D341Med (cell line): ENCODE data around the gene AHDC1.

Experiments
- DNase-seq: peaks from one replicate; pipeline ENCODE4 v3.0.0; 2012; ENCODE audit warnings: low spot score

The AHDC1 gene

DNA sequence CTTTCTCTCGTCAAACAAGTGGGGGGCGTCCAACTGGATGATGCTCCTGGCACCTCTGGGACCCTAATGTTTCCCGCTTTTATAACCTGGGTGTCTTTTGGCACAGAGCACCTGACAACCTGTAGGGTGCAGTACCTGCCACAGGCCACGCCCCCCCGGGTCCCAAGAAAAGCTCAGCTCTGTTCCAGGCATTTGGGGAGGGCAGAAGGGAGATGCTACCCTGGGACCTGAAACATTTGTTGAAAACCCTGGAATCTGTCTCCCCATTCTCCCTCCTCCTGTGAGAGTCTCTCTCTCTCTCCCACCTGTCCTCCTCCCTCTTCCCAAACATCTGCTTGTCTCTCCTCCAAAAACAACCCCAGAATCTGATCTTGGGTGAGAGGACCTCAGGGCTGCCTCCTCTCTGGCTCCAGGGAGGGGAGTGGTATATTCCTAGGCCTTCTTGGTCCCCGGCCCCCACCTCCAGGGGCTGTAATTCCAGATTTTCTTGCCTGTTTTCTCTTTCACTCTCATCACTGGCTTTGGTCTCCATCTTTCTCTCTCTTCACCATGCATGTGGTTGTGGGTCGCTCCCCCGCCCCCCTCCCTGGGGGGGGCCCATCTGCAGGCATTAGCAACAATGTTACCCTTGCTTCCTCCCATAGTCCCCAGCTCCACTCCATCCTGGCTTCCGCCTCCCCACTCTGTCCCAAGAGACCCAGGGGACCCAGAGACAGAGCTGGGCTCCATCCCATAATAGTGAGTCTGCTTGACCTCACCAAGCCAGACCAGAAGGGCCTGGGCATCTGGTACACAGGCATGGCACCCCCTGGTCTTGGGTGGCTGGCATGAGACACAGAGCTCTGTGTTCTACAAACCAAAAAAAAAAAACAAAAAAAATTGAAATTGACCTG is 4.1 kb downstream of the AHDC1 start:
- no peak for DNase-seq

DNA sequence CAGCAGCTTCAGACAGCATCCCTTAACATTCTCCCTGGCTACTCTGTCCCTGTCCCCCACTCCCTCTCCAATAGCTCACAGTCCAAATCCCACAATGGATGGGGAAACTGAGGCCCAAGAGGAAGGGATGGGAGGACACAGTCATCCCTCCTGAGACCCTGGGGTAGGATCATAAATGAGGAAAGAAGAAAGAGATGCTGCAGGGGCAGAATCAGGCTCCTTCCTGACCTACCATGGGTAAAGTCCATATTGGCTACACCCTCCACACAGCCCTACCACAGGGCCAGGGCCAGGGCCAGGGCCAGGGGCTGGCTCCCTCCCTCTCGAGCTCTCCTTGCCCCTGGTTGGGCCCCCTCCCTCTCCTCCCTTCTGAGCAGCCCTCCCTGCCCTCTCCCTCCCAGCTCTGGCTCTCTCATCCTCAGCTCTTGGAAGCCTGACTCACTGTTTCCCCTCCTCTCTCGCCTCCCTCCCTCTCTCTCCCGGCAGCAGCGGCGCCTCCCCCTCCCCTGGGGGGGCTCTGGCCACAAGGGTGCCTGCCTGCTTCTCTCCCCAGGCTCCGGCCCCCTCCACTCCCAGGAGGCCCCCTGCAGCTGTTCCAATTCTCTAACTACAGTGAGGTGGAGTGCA is 4.9 kb downstream of the AHDC1 start:
- peak; percentile 66 for DNase-seq

DNA sequence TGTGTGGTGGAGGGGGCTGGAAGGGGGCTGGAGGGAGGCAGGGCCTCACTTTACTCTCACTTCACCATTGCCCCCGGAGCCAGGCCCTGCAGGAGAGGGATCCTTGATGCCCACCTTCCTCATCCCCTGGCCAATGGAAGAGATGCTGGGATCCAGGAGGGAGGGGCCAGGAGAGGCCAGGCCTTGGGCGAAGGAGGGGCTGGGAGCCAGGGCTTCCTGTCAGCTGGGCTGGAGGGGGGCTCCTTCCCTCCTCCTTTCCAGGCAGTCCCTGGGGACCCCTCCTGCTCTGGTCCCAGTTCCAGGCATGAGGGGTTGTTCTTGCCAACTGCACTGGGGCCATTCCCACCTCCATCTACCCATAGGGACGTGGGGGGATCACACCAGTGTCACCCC is 5.7 kb downstream of the AHDC1 start:
- peak; percentile 80 for DNase-seq

DNA sequence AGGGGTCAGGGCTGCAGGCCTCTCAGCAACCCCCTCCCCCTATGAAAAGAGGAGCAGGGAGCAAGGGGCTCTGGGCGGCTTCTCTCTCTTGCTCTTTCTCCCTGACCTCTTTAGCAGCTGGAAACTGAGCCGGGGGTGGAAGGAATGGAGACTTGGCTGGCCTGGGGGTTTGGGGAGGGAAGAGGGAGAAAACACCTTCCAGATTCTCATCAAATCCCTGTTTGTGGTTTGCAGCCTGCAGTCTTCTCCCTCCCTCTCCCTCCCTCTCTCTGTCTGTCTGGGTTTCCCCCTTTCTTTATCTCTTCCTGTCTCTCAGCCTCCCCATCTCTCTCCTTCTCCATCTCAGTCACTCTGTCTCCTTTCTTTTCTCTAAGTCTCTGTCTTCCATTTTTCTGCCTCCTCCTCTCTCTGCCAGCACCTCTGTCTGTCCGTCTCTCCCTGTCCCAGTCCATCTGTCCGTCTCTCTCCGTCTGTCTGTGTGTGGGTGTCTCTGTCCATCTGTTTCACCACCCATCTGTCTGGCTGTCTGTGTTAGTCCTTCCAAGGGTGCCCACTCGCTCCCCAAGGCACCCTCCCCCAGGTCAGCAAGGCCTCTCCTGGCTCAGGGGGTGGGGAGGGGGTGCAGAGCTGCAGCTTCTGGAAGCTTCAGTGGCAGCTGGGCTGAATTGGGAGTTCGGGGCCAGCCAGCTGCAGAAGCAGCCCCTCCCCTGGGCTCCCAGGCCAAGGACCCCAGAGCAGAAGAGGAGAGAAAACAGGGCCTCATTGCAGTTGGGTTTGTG is 6.2 kb downstream of the AHDC1 start:
- DNase-seq: no peak

DNA sequence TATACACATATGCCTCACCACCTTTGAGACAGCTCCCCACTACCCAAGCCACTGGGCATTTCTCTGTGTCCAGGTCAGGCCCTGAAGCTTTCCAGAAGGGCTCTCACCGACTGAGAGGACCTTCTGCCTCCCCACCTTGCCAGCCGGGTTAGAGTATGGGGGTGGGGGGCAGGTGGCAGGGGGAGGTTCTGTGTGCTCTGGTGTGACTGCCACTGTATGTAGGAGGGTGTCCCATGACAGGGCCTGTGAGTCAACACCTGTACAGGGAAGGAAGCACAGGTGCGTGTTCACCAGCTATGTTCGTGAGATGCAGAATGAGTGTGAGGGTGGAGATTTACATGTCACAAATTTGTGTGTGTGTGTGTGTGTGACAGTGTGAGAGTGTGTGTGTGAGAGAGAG is 7.0 kb downstream of the AHDC1 start:
- DNase-seq: no peak

DNA sequence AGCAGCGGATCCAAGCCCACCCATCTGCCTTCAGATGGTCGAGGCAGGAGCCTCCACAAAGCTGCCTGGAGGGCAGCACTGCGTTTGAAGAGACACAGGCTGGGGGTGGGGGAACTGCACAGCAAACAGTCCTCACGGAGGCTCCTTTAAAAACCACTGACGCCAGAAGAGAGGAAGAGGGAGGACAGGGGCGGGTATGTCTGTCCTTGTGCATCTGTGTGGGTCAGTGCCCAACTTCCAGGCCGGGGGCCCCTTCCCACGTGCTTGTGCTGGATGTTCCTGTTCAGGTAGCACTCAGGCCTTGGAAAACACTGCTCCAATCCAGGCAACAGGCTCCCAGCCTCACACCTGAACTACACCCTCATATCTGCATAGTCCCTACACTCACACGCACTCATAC is 7.7 kb downstream of the AHDC1 start:
- no peak for DNase-seq

DNA sequence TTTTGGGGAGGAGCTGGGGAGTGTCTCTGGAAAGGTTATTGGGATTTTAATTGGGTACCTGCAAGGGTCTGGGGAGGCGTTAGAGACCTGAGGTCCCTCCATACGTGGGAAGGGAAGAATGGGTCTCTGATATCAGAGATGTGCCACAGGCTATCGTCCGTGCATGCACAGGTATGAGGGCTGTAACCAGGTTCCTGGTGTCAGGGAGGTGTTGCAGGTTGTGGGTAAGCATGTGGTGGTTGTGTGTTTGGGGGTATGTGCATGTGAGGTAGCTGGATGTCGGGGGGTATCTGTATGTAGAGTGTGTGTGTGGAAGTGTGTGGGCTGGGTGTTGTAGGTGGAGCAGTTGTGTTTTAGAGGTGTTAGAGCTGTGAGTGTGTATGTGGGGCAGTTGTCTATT is 8.3 kb downstream of the AHDC1 start:
- no peak for DNase-seq

DNA sequence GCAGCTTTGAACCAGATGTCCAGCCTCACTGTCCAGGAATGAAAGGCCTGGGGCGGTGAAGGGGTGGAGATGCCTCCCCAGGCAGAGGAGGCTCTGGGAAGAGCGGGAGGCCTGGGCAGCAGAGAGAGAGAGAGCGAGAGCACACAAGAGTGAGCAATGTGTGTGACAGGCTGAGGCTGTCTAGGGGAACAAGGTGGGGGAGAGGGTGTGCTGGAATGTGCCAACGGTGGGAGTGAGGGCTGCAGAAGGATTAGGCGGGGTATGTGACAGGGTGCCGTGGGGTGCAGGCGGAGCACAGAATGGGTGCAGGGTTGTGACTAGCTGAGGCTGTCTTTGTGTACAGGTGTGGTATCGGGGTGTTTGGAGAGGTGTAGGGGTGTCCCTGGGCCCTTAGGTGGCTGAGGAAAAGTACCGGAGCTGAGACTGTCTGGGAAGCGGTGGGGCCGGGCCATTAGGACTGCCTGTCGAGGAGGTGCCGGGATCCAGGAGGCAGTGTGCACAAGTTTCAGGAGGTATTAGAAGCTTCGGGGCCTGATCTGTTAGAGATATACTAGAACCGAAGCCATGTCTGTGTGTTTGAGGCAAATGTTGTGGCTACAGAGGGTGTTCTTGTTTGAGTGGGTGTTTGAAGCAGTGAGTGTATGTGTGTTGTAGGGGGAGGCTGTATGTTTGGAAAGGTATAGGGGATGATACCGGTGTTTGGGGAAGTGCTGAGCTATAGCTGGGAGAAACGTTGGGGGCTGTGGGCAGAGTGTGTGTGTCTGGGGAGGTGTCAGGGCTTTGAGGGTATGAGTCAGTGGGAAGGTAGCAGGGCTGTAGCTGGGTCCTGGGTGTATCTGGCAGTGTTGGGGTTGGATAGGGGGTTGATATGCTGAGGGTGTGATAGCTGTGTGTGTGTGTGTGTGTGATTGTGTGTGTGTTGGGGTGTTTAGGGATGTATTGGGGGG is 9.1 kb downstream of the AHDC1 start:
- DNase-seq: no peak

DNA sequence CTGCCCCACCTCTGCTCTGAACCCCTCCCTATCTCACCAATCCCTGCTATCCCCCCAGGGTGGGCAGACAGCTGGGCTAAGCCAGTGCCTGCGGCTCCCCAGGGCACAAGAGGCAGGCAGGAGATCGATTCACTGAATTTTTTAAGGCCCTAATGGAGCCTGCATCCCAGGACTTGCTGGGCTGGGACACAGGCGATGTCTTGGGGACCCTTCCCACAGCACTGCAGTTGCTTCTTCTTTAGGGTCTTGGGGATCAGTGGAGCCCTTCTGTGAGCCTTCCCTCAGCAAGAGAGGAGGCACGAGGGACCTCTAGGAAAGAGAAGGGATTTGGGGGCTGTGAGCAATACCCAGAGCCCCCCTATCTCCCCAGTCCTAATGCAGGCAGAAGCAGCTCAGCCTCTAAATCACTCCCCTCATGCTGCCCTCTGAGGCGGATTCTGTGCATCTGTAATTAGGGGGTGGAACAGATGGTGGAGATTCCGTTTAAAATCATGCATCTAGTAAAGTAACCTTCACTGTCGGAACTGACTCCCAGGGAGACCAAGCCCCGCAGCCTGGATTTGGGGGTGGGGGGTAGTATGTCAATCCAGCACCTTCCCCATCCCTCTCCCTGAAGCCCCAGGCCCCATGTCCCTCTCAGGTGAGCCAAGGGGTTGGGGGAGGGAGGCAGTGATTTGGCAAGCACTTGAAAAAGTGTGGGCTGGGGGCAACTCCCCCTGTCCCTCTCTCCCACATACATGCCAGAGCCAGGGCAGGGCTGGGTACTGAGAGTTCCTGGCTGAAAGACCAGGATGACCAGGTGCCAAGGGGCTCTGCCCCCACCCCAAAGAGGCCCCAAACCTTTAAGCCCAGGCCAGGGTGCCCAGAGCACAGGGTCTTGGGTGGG is 10.0 kb downstream of the AHDC1 start:
- DNase-seq: no peak

DNA sequence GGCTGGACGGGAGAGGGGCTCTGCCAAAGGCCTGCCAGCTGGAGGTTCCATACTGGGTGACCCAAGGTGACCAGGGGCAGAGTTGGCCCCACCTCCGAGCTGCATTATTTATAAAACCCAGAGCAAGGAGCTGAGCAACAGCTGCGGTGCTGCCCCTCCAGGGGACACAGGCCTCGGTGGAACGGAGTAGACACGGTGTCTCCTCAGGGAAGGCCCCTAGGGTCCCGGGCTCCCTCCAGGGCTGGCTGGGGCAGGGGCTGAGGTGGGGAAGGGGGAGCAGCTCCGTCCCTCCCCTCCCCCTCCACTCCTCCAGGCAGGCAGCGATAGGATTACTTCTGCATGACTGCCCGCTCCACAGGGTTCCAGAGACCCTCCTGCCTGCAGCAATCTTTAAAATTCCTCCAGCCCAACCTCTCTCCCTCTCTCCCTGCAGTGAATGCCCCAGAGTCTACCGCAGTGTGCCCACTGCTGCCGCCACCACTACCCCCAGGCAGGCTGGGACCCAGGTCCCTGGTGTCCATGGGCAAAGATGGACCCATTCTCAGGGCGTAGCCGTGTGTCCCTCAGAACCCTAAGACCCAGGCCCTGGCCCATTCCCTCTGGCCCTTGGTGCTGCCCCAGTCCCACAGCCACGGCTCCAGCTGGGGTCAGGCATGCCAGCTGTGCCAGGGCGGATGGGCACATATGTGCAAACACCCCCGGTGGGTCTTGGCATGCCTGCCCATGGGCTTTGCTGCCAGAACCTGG is 10.8 kb downstream of the AHDC1 start:
- DNase-seq: peak; percentile 67

DNA sequence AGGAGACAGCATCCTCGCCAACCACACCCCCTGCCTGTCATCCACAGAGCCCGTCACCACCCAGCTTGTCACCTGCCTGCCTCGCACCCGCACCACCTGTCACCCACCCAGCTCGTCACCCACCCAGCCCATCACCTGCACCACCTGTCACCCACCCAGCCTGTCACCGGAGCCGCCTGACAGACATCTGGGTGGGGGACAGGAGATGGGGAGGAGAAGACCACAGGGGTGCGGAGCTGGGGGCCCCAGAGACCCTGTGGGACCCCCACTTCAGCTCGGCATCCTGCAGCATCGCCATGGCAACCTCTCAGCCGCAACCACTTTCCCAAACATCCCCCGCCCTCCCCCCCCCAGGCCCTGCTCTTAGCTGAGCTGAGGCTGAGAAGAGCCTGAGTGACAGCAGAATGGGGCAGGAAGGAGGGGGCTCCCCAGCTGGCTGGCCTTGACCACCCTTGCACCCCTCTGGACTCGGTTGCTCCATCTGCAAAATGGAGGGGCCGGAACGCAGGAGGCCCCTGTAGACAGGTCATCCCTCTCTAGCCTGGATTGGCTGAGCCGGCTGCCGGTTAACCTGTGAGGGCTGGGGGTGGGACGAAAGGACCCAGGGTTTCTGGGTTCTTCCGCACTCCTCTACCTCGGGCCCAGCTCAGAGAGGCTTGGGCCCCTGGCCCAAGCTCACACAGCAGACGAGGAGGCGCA is 11.6 kb downstream of the AHDC1 start:
- DNase-seq: no peak

DNA sequence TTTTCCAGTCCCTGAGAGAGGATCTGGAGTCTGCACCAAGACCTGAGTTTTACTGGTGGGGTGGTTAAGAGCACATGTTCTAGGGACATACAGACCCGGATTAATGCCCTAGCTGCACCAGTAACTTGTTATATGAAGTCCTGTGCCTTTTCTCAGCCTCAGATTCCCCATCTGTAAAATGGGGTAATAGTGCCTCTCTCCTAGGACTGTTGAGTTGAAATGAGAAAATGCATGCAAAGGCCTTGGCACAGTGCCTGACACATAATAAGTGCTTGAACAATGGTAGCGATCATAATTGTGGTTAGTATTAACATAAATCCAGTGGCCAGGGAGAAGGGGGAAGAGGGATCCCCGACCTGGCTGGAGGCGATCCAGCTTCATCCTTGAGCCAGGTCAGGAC is 12.3 kb downstream of the AHDC1 start:
- no peak for DNase-seq

DNA sequence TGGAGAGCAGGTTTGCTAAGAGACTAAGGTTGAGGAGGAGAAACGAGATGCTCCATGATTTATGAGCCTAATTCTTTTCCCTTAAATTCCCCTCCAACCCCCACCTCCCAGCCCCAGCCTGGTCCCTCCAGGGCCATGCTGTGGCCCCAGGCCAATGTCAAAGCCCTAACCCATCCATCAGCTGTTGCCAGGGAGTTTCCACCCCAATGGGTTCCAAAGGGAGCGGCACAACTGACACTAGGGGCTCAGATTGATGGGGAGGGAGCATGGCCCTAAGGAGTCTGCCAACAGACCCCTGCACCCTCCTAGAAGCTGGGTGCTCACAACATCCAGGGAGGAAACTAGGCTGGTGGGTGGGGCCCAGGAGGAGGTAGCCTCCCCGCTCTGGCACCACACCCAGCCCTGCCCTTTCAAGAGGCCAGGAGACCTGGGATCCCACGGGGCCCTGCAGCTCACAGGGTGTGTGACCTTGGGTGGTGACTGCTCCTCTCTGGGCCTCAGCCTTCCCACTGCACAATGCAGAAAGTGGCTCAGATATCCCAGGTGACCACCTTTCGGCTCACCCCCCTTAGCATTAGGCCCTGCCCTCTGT is 12.9 kb downstream of the AHDC1 start:
- DNase-seq: no peak

DNA sequence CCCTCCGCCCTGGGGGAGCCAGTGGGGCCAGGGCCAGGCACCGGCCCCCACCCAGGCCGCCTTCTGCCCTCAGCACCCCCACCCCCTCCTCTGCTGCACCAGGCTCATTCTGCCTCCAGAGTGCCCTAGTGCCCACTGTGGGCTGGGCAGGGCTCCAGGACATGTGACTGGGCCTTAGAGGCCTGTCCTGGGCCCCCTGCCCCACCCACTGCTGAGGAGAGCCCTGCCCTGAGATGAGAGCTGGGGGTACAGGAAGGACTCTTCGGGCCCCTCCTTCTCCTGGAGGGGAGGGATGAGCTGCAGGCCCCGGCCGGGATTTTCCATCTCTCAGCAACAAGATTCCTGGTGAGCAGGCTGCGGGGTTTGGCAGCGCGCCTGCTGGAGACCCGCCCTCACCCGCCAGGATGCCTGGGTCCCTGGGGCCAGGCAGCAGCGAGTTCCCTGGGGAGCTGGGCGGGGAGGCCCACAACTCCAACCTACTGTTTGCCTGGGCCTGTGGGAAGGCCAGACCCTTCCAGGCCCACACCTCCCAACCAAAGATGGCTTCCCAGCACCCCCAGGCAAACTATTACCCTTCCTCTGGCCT is 14.0 kb downstream of the AHDC1 start:
- DNase-seq: peak; percentile 88

DNA sequence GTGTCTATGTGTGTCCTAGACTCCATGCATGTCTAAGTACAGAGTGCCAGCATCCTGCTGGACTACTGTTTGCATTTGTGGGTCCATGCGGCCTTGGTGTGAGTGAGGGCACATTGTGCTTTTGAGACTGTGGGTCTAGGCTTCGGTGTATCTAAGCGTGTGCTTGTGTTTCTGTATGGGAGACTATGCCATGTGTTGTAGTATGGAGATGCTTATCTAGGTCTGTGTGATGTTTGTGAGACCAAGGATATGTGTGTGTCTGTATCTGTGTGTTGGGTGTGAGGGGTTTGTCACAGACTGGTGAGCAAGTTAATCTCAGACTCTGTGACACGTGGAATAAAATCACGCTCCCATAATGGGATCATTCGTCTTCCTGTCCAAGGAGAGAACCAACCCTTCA is 14.5 kb downstream of the AHDC1 start:
- DNase-seq: no peak

DNA sequence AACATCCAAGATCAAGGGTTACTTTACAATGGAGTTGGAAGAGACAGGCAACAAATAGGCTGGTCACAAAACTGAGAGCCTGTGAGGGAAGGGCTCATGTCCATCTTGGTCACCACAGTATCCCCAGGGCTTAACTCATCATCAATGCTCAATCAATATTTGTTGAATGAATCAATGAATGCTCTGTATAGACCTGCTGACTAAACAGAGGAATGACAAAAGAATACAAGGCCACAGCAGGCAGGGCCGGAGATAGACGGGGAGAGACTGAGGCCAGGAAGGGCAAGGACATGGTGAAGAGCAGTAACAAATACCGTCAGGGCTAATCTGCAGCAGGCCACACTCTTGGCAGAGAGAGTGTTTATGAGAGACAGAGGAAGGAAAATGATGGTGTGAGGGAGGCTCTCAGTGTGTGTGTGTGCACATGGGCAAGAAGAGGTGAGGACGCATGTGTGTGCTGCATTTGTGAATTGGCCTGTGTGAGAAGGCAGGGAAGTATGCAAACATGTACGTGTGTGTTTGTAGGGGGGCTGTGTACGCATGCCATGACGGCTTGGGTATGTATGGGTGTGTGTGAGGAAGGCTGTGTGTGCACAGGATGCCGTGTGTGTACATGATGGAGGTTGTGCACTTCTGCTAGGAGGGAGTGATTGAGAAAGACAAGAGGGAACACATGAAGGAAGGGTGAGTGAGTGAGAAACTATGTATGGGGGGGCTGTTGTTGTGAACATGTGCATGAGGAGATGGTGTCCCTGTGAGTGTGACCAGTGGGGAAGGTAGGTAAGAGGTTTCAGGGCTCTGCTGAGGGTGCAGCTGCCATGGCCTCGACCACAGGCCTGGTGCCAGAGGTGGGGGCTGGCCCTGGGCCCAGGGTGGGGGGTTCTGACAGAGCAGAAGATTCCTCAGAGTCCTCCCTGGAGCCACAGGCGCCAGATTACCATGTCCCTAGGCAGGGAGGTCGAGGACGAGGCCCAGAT is 15.4 kb downstream of the AHDC1 start:
- DNase-seq: no peak

DNA sequence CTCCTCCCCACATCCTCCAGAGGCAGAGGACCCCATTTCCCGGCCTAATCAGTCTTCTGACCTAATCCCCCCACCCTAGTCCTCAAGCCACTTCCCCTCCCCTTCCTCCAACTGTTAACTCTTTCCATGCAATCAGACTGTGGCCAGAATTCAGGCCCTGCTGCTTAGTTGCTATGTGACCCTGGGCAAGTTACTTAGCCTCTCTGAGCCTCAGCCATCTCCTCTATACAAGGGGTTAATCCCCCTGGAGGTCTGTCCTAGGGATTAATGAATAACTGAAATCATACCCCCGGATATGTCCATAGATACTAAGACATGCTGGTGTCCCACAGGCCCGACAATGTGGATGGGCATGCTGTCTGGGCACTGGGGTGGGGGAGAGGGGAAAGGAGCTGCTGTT is 18.3 kb downstream of the AHDC1 start:
- DNase-seq: no peak
